HEK293 (cell line): ENCODE measurements around the gene CASS4.

Source experiments
- YY1 ChIP-seq: fragments of 450-650 bp; formaldehyde crosslinking; IDR thresholded peaks from 2 replicates; pipeline ENCODE4 v1.5.1; 2018; ENCODE audit warnings: missing biosample characterization, missing genetic modification characterization
- ZBTB20 ChIP-seq: fragments of 450-650 bp; formaldehyde crosslinking; IDR thresholded peaks from 2 replicates; pipeline ENCODE4 v1.5.1; 2016; ENCODE audit warnings: missing biosample characterization, missing genetic modification characterization
- ZBTB7A ChIP-seq: fragments of 450-650 bp; formaldehyde crosslinking; IDR thresholded peaks from 2 replicates; pipeline ENCODE4 v1.5.1; 2016; ENCODE audit warnings: low read depth, missing biosample characterization, missing genetic modification characterization
- ZNF341 ChIP-seq: fragments of 450-650 bp; formaldehyde crosslinking; IDR thresholded peaks from 2 replicates; pipeline ENCODE4; 2016; ENCODE audit warnings: low read depth, missing biosample characterization, missing genetic modification characterization
- ZNF629 ChIP-seq: fragments of 450-650 bp; formaldehyde crosslinking; IDR thresholded peaks from 2 replicates; pipeline ENCODE4 v1.5.1; 2017; ENCODE audit warnings: missing biosample characterization, missing genetic modification characterization
- TF ChIP-seq, protein P1 (sequence below): fragments of 450-650 bp; formaldehyde crosslinking; IDR thresholded peaks from 2 replicates; pipeline ENCODE4 v1.5.1; 2016; ENCODE audit warnings: missing biosample characterization, missing genetic modification characterization
- TF ChIP-seq, protein P2 (sequence below): fragments of 450-650 bp; formaldehyde crosslinking; IDR thresholded peaks from 2 replicates; pipeline ENCODE4 v1.5.1; 2016; ENCODE audit warnings: missing biosample characterization, missing genetic modification characterization

DNA sequence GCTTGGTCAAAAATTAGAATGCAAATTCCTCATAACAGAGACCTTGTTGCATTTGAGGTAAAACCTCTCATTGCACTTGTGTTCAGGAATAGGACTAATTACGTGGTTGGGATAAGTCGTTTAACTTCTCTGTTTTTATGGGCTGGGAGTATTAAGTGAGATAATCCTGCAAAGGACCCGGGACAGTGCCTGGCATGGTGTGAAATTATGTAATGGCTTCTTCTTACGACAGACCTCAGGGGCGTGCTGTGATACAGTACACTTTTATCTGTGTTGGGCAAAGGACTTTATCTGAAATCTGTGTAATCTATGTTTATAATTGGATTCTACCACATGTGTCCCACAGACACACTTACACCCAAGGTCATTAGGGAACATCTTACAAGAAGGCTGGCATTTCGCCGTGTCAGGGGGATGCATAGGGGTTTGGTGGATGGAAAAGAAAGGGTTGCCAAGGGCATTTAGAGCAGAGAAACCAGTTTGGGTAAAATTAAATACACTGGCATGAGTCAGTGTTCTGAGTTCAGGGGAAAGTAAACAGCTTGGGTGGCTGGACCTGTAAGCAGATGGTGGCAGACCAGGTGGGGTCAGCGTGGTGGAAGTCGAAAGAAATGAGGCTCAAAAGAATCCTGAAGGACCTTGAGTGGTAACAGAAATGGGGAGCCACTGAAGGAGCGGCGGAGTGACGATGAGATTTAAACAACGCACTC is 39.2 kb downstream of the CASS4 start:
- TF ChIP-seq ZBTB7A (tag by site-specific recombination), result no peak
- TF ChIP-seq YY1 (tag by site-specific recombination), result no peak
- TF ChIP-seq, protein P1, sequence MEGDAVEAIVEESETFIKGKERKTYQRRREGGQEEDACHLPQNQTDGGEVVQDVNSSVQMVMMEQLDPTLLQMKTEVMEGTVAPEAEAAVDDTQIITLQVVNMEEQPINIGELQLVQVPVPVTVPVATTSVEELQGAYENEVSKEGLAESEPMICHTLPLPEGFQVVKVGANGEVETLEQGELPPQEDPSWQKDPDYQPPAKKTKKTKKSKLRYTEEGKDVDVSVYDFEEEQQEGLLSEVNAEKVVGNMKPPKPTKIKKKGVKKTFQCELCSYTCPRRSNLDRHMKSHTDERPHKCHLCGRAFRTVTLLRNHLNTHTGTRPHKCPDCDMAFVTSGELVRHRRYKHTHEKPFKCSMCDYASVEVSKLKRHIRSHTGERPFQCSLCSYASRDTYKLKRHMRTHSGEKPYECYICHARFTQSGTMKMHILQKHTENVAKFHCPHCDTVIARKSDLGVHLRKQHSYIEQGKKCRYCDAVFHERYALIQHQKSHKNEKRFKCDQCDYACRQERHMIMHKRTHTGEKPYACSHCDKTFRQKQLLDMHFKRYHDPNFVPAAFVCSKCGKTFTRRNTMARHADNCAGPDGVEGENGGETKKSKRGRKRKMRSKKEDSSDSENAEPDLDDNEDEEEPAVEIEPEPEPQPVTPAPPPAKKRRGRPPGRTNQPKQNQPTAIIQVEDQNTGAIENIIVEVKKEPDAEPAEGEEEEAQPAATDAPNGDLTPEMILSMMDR (tag by site-specific recombination), result no peak
- no peak for TF ChIP-seq ZNF341 (tag by site-specific recombination)
- TF ChIP-seq, protein P2, sequence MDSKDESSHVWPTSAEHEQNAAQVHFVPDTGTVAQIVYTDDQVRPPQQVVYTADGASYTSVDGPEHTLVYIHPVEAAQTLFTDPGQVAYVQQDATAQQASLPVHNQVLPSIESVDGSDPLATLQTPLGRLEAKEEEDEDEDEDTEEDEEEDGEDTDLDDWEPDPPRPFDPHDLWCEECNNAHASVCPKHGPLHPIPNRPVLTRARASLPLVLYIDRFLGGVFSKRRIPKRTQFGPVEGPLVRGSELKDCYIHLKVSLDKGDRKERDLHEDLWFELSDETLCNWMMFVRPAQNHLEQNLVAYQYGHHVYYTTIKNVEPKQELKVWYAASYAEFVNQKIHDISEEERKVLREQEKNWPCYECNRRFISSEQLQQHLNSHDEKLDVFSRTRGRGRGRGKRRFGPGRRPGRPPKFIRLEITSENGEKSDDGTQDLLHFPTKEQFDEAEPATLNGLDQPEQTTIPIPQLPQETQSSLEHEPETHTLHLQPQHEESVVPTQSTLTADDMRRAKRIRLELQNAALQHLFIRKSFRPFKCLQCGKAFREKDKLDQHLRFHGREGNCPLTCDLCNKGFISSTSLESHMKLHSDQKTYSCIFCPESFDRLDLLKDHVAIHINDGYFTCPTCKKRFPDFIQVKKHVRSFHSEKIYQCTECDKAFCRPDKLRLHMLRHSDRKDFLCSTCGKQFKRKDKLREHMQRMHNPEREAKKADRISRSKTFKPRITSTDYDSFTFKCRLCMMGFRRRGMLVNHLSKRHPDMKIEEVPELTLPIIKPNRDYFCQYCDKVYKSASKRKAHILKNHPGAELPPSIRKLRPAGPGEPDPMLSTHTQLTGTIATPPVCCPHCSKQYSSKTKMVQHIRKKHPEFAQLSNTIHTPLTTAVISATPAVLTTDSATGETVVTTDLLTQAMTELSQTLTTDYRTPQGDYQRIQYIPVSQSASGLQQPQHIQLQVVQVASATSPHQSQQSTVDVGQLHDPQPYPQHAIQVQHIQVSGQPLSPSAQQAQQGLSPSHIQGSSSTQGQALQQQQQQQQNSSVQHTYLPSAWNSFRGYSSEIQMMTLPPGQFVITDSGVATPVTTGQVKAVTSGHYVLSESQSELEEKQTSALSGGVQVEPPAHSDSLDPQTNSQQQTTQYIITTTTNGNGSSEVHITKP (tag by site-specific recombination), result no peak
- no peak for TF ChIP-seq ZBTB20 (tag by site-specific recombination)
- no peak for TF ChIP-seq ZNF629 (tag by site-specific recombination)
